HG03064 (cell line): ENCODE measurements around the gene SNW1.
"Not testable (repeated sequence)": the region's sequence is repeated elsewhere in the genome, so short reads cannot be mapped to it uniquely, and the experiment has no call there.

Experiments used
- ATAC-seq: cut with Tn5 transposase; IDR thresholded peaks from one replicate; pipeline ENCODE4 v1.9.1; 2021; ENCODE audit warnings: low read depth; ENCODE audit not compliant: unreplicated experiment

The SNW1 gene

GRCh38 chr14:77760381-77761204 lies at the start of gene SNW1:
Gene SNW1, minus strand, starts transcription at chr14:77761156. Its CDS starts 29 bp downstream, at chr14:77761127.
- ATAC-seq: peak; percentile 95

DNA sequence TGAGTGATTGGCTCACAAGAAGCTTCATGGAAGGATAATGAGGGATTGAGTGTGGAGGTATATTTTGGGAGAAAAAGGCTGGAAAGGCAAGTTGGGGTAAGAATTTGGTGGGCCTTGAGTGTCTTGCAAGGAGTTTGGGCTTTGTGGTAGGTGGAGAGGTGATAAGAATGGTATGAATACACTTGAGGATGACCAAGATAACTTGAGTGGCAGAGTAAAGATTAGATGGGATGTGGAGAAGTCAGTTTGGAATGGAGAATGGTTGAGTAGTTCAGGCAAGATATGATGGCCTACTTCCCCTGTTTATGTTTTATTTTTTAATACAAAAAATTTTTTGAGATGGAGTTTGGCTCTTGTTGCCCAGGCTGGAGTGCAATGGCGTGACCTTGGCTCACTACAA lies 48.1 kb upstream of the SNW1 start:
- no peak for ATAC-seq

GRCh38 chr14:77808250-77808649 lies 47.3 kb upstream of the SNW1 start:
- no peak for ATAC-seq

DNA sequence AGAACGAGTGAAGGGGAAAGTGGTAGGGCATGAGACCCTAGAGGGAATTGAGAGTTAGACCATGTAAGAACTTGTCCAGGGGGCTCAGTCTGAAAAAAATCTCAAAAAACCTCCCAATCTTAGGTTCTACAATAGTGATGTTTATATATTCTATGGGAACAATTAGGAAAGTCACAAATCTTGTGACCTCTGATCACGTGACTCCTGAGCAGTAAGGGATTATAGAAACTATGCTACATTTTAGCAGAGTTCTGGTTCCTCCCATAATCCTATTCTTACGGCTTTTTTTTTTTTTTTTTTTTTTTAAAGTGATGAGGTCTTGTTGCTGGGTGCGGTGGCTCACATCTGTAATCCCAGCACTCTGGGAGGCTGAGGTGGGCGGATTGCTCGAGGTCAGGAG lies 44.8 kb upstream of the SNW1 start:
- ATAC-seq: no peak

DNA sequence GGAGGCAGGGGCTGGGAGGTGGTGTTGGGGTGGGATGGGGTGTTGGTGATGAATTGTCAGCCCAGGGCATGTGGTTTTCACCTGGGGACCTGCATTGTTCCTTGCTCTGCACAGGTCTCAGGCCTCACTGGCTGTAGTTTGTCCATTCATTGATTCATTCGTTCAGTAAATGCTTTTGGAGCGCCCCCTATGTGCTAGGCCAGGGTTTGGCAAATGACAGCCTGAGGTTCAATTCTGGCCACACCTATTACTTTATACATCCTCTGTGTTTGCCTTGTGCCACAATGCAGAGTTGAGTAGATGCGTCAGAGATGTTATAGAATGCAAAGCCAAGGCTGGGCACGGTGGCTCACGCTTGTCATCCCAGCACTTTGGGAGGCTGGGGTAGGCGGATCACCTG lies 43.6 kb upstream of the SNW1 start:
- ATAC-seq: no peak

DNA sequence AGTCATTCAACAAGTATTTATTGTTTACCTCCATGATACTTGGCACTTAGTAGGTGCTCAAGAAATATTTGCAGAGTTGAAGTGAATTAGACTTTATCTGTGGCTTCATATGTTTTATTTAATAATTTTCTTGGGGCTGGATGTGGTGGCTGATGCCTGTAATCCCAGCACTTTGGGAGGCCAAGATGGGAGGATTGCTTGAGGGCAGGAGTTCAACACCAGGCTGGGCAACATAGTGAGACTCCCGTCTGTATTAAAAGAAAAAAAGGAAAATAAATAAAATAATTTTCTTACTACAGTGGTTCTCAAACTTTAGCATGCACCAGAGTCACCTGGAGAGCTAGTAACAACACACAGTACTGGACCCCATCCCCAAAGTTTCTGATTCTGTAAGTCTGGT lies 39.9 kb upstream of the SNW1 start:
- ATAC-seq: no peak

GRCh38 chr14:77799863-77800730 lies 39.1 kb upstream of the SNW1 start, which contains the start of gene ADCK1:
Gene ADCK1, plus strand, starts transcription at chr14:77800109. Its CDS starts 18,870 bp downstream, at chr14:77818979.
- ATAC-seq: peak; percentile 90

- not testable (repeated sequence) for ATAC-seq
These were observed 38.5 kb upstream of the SNW1 start for GRCh38 chr14:77799456-77799855.

- ATAC-seq: no peak
These were observed 33.4 kb upstream of the SNW1 start for GRCh38 chr14:77794357-77794756.

GRCh38 chr14:77793255-77793654 lies 32.3 kb upstream of the SNW1 start:
- not testable (repeated sequence) for ATAC-seq

GRCh38 chr14:77791225-77791600 lies 30.3 kb upstream of the SNW1 start:
- no peak for ATAC-seq

DNA sequence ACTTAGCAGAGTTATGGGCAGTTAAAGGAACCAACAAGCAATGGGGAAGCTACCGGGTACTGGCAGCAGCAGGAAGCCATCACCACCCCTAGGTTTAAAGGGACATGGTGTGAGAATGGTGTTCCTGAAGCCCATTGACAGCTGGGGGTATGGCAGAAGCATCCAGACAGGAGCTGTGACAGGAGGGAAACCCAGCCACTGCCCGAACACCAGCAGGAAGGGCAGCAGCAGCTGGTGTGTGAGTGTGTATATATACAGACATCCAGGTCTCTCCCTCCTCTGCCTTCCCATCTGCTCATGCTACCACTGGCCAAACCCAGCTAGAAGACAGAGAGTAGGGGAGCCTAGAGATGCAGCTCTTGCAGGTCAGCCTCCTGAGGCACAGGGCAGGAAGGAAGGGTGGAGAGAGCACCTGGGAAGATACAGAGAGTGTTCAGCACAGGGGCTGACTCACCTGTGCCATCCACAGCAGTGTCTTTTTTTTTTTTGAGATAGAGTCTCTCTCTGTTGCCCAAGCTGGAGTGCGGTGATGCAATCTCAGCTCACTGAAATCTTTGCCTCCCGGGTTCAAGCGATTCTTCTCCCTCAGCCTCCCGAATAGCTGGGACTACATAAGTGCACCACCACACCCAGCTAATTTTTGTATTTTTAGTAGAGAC lies 29.7 kb upstream of the SNW1 start:
- ATAC-seq: no peak

DNA sequence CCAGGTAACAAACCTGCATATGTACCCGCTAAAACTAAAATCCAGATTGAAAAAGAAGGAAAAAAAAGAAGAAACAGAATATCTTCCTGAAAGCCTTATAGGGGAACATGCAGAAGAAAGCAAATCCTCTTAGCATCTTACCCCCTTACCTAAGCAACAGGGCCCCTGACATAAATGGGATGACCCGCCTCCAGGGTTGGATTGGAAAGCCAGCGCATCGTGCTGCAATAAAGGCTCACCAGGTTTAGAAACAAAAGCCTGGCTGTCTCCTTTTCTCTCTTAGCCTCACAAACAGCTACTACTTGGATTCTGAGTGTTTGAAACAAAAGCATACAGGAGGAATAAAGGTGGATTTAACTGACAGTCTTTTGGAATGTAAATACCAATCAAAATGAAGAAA lies 25.2 kb upstream of the SNW1 start:
- no peak for ATAC-seq

- no peak for ATAC-seq
These were observed 21.2 kb upstream of the SNW1 start for GRCh38 chr14:77782202-77782601.

GRCh38 chr14:77773966-77774365 lies 13.0 kb upstream of the SNW1 start:
- ATAC-seq: not testable (repeated sequence)

- ATAC-seq: not testable (repeated sequence)
These were observed 7.6 kb upstream of the SNW1 start for GRCh38 chr14:77768442-77769069.

DNA sequence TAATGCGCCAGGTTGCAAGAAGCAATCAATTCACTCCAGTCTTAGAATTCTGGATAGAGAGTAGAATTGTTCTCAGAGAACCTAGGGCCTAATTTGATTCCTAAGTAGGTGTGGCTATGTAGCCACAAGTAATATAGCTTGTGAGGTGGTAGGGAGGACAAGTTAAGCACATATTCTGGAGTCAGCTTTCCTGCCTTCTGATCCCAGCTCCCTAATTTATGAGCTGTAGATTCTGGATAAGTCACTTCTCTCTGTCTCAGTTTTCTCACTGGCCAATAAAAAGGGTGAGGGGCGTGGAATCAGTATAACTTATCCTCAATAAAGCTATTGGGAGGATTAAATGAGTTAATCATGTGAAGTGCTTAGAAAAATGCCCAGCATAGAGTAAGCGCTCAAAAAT lies 3.0 kb upstream of the SNW1 start:
- ATAC-seq: no peak

DNA sequence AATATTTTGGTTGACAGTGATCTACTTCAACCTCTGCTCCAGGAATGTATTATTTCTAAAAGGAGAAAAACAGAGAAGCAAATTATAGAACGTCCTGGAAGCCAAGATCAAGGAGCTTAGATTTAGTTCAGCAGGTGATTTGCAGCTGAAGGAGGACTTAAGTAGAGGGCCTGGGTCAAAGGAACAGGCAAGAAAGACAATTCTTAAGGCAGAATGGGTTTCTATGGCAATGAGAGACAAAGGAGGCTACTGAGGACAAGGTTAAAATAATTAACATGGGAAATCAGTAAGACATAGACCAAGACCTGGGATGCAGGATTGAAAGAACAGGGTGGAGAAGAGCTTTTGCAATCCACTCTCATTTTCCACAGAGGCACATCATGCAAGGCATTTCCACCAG lies 2.4 kb upstream of the SNW1 start:
- no peak for ATAC-seq

GRCh38 chr14:77761205-77761931 lies 412 bp upstream of the SNW1 start:
- ATAC-seq: peak; percentile 8
